T-helper 1 cell treated with Interleukin-12 subunit alpha and Interleukin-12 subunit beta and Interleukin-4 antibody, amounts not matched to agents 30 μg/mL and 1 μg/mL, for 36 hours (primary cell): ENCODE results near the gene LRCH4.
"Not testable (repeated sequence)": the region's sequence is repeated elsewhere in the genome, so short reads cannot be mapped to it uniquely, and the experiment has no call there.

Experiments used
- H3K27ac Mint-ChIP-seq: one replicate; pipeline ENCODE4 v1.8.0; 2021; ENCODE audit warnings: mild to moderate bottlenecking, mixed read lengths
- H3K27me3 Mint-ChIP-seq: one replicate; pipeline ENCODE4 v1.8.0; 2021; ENCODE audit warnings: low read depth, mixed read lengths
- H3K36me3 Mint-ChIP-seq: one replicate; pipeline ENCODE4 v1.8.0; 2021; ENCODE audit warnings: low read depth, mixed read lengths
- H3K4me1 Mint-ChIP-seq: one replicate; pipeline ENCODE4 v1.8.0; 2021; ENCODE audit warnings: low read depth, mixed read lengths
- H3K4me3 Mint-ChIP-seq: one replicate; pipeline ENCODE4 v1.8.0; 2021; ENCODE audit warnings: mild to moderate bottlenecking, moderate library complexity, mixed read lengths
- H3K9me3 Mint-ChIP-seq: one replicate; pipeline ENCODE4 v1.8.0; 2021; ENCODE audit warnings: mixed read lengths

Gene LRCH4

DNA sequence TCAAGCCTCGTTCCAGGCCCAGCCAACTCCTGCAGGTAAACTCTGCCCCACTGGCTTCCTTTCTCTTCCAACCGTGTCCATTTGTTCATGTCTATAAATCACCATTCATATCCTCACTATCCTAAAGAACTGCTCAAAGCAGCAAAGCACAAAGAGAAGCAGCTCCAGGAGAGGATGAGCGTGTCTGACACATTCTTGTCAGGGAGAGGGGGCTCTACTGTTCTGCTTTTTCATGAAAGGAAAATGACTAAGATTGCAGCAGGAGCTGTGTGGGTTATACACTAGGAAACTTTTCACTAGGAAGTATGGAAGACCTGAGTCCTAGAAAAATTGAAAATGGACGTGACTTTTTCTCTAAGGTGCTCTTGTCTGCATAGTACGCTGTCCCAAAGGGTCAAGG, 30.2 kb downstream of the LRCH4 start:
- H3K27ac Mint-ChIP-seq = no peak overlapping the region
- peaks cover 25% of the 10 kb centered on the region for H3K36me3 Mint-ChIP-seq
- H3K27me3 Mint-ChIP-seq = no peaks in the 10 kb centered on the region
- H3K4me3 Mint-ChIP-seq = no peak overlapping the region
- H3K4me1 Mint-ChIP-seq = peaks cover 11% of the 10 kb centered on the region
- no peaks in the 10 kb centered on the region for H3K9me3 Mint-ChIP-seq

DNA sequence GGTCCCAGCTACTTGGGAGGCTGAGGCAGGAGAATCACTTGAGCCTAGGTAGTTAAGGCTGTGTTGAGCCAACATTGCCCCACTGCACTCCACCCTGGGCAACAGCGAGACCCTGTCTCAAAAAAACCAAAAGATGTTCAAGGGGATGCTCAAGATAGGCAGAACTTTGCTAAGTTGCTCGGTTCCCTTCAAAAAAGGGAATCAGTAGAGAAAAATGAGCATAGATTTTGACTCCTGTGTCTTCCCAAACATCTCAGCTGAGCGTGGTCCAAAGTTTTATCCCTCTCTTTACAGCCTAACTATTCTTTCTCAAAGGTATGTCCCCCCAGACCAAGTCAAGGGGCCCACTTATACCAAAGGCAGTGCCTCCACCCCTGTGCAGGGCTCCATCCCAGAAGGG, 32.9 kb downstream of the LRCH4 start:
- Mint-ChIP-seq H3K9me3 (no peaks in the 10 kb centered on the region), H3K27ac (no peak overlapping the region), H3K4me1 (peaks cover 20% of the 10 kb centered on the region), H3K36me3 (peaks cover 32% of the 10 kb centered on the region), H3K4me3 (no peak overlapping the region), H3K27me3 (no peaks in the 10 kb centered on the region)

GRCh38 chr7:100552532-100552931, 33.4 kb downstream of the LRCH4 start:
- Mint-ChIP-seq H3K4me1 (peaks cover 25% of the 10 kb centered on the region), H3K9me3 (no peaks in the 10 kb centered on the region), H3K27me3 (no peaks in the 10 kb centered on the region), H3K4me3 (no peak overlapping the region), H3K36me3 (peaks cover 35% of the 10 kb centered on the region), H3K27ac (peak overlapping the region; percentile 18)

GRCh38 chr7:100548446-100548845, 37.5 kb downstream of the LRCH4 start:
- peaks cover 21% of the 10 kb centered on the region for H3K36me3 Mint-ChIP-seq
- not testable (repeated sequence) for H3K27me3 Mint-ChIP-seq, H3K9me3 Mint-ChIP-seq
- peak overlapping the region; percentile 46 for H3K4me3 Mint-ChIP-seq
- H3K4me1 Mint-ChIP-seq = peaks cover 62% of the 10 kb centered on the region
- peak overlapping the region; percentile 93 for H3K27ac Mint-ChIP-seq

- Mint-ChIP-seq H3K27ac (peak overlapping the region; percentile 93), H3K9me3 (no peaks in the 10 kb centered on the region), H3K4me1 (peaks cover 66% of the 10 kb centered on the region), H3K36me3 (peaks cover 21% of the 10 kb centered on the region), H3K4me3 (peak overlapping the region; percentile 64), H3K27me3 (no peaks in the 10 kb centered on the region)
Measured at GRCh38 chr7:100547872-100548271, 38.1 kb downstream of the LRCH4 start.

- peaks cover 16% of the 10 kb centered on the region for H3K36me3 Mint-ChIP-seq
- peaks cover 66% of the 10 kb centered on the region for H3K4me1 Mint-ChIP-seq
- H3K27me3 Mint-ChIP-seq = no peaks in the 10 kb centered on the region
- H3K4me3 Mint-ChIP-seq = peak overlapping the region; percentile 64
- peak overlapping the region; percentile 93 for H3K27ac Mint-ChIP-seq
- H3K9me3 Mint-ChIP-seq = no peaks in the 10 kb centered on the region
Measured at GRCh38 chr7:100546926-100547800, 38.8 kb downstream of the LRCH4 start.

- peak overlapping the region; percentile 64 for H3K4me3 Mint-ChIP-seq
- no peaks in the 10 kb centered on the region for H3K9me3 Mint-ChIP-seq
- H3K27me3 Mint-ChIP-seq = no peaks in the 10 kb centered on the region
- H3K27ac Mint-ChIP-seq = peak overlapping the region; percentile 93
- H3K36me3 Mint-ChIP-seq = peaks cover 17% of the 10 kb centered on the region
- H3K4me1 Mint-ChIP-seq = peaks cover 71% of the 10 kb centered on the region
Measured at GRCh38 chr7:100546129-100546925, 39.6 kb downstream of the LRCH4 start.

- Mint-ChIP-seq H3K4me3 (peak overlapping the region; percentile 64), H3K27me3 (no peaks in the 10 kb centered on the region), H3K27ac (peak overlapping the region; percentile 93), H3K4me1 (peaks cover 74% of the 10 kb centered on the region), H3K36me3 (peaks cover 19% of the 10 kb centered on the region), H3K9me3 (no peaks in the 10 kb centered on the region)
Measured at GRCh38 chr7:100545360-100546128, 40.4 kb downstream of the LRCH4 start.

- H3K4me1 Mint-ChIP-seq = peaks cover 74% of the 10 kb centered on the region
- peak overlapping the region; percentile 93 for H3K27ac Mint-ChIP-seq
Measured at GRCh38 chr7:100544967-100545359, 41.0 kb downstream of the LRCH4 start.

DNA sequence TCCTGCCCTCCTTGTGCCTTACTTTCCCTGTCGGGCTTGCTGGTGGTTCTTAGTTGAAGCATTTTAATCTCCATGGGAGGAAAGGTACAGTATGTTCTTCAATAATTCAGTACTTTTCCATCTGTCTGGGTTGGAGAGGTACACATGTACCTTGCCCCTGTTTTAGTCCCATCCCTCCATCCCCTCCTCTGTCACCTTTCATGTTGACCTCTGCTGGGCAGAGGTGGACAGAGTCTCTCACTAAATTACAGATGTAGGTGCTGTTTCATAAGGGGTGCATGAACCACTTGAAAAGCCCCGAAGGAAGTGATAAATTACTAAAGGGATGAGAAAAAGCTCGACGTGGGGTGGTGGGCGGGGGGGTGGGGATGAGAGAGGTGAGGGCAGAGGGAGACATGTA, 41.5 kb downstream of the LRCH4 start:
- Mint-ChIP-seq H3K27ac (peak overlapping the region; percentile 93), H3K27me3 (no peaks in the 10 kb centered on the region), H3K4me3 (peak overlapping the region; percentile 64), H3K9me3 (no peaks in the 10 kb centered on the region), H3K36me3 (peaks cover 16% of the 10 kb centered on the region), H3K4me1 (peaks cover 78% of the 10 kb centered on the region)

More at GRCh38 chr7:100544967-100545359, 41.0 kb downstream of the LRCH4 start:
- H3K9me3 Mint-ChIP-seq = no peaks in the 10 kb centered on the region
- peak overlapping the region; percentile 64 for H3K4me3 Mint-ChIP-seq
- peaks cover 16% of the 10 kb centered on the region for H3K36me3 Mint-ChIP-seq
- H3K27me3 Mint-ChIP-seq = no peaks in the 10 kb centered on the region

DNA sequence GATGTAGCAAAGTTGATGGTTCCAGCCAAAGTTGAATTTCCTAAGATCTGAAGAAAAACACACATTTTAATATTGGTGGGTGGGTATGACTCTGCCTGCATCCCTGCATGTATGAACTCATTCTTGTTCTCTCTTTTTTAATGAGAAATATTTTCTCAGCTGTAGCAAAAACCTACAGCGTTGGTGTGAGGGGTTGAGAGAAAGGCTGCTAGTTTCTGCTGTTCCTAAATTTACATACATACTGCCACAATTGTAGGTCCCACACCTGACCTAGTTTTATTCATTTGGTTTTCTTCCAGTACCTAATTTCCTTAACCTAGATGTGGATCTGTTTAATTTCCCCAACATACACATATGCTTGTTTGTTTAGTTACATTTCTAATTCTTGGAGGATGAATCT, 42.3 kb downstream of the LRCH4 start:
- Mint-ChIP-seq H3K27ac (peak overlapping the region; percentile 93), H3K4me1 (peaks cover 78% of the 10 kb centered on the region), H3K9me3 (no peaks in the 10 kb centered on the region), H3K4me3 (peak overlapping the region; percentile 64), H3K36me3 (peaks cover 14% of the 10 kb centered on the region), H3K27me3 (no peaks in the 10 kb centered on the region)

DNA sequence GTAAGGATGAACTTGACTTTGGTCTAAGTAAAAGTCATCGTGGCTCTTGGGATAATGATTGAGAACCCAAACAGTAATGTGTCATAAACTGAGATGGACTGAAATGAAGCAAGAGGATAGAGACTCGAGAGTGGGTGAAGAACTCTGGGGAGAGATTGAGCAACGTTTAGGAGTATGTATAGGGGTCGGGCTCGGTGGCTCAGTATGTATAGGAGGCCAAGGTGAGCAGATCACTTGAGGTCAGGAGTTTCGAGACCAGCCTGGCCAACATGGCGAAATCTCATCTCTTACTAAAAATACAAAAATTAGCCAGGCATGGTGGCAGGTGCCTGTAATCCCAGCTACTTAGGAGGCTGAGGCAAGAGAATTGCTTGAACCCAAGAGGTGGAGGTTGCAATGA, 44.6 kb downstream of the LRCH4 start:
- not testable (repeated sequence) for H3K9me3 Mint-ChIP-seq, H3K27me3 Mint-ChIP-seq, H3K36me3 Mint-ChIP-seq
- H3K4me1 Mint-ChIP-seq = peaks cover 63% of the 10 kb centered on the region
- peak overlapping the region; percentile 17 for H3K4me3 Mint-ChIP-seq
- H3K27ac Mint-ChIP-seq = peak overlapping the region; percentile 11

DNA sequence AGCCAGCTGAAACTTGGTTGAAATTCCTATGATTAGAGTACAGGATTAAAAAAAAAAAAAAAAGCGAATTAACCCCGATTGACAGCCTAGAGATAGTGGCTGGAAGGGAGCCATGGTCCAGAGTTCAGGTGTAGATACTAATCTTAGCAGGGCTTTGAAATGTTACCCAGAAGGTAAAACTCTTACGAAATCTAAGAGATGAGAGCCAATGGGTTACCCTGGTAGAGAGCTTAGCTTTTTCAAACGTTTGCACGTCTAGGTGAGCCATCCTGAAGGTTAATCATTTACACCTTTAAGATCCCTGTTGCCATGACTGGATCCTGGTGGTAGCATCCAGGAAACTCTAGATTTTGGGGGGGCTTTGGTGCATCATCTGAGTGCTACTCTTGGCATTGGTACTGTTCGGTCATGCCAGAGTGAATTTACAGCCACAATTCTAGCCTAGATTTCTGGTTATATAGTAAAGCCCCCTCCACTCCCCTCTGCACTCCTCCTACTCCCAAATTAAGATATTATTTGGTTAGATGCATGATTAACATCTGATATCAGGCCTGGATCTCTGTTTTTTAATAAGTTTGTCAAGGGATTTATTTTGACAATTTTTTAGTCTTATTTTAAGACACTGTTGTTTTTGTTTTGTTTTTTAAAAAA, 45.7 kb downstream of the LRCH4 start:
- Mint-ChIP-seq H3K27ac (peak overlapping the region; percentile 62), H3K36me3 (peaks cover 9% of the 10 kb centered on the region), H3K4me3 (peak overlapping the region; percentile 98), H3K9me3 (no peaks in the 10 kb centered on the region), H3K4me1 (peaks cover 52% of the 10 kb centered on the region), H3K27me3 (no peaks in the 10 kb centered on the region)
